Measurements from ENCODE around the gene UROS.

Gene UROS

GRCh38 chr10:125822878-125823662 is at the start of gene UROS, which contains the start of gene BCCIP:
TSS of gene UROS (minus strand) at chr10:125823258. CDS start at chr10:125816499, 6,759 bp downstream.
TSS of gene BCCIP (plus strand) at chr10:125823546. CDS start at chr10:125823558, 12 bp downstream.
- DNase-seq (ENCODE audit: low spot score) = peak; percentile 97

DNA sequence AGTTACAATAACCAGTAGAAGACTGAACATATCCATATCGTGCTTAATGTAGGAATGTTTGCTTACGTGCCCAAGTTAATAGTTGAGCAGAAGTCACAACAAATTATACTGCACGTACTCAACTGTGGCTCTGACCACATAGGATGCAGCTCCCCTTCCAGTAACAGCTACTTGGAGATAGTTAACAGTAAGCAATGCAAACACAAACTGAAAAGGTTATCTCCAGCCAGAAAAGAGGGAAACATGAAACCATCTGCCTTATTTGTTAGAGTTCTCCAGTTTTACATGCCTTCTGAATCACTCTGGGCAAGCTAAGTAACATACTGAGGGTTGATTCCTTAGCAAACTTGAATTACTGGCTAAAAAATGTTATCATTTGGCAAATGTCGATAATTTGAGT is 48.3 kb upstream of the UROS start:
- DNase-seq (ENCODE audit: low spot score) = no peak

- peak; percentile 45 for DNase-seq (ENCODE audit: low spot score)
These were observed 45.4 kb upstream of the UROS start for GRCh38 chr10:125868372-125868975.

- DNase-seq (ENCODE audit: low spot score) = no peak
These were observed 43.5 kb upstream of the UROS start for GRCh38 chr10:125866421-125867029.

DNA sequence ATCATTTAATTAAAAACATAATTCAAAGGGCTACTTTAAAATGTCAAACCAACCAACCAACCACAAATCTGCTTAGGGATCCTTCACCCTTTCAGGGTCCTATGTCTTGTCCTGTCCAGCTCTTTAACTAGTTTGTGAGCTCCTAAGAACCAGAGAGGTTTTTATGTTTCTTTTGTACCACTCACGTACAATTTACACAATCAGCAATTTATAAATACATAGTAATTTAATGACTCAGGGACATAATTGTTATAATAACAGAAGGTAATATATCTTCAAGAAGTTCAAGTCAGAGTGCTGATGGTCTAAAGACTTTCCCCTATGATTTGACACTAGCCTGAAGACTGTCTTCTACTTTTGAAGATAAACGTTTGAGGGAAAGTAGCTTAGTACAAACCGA is 42.1 kb upstream of the UROS start:
- no peak for DNase-seq (ENCODE audit: low spot score)

DNA sequence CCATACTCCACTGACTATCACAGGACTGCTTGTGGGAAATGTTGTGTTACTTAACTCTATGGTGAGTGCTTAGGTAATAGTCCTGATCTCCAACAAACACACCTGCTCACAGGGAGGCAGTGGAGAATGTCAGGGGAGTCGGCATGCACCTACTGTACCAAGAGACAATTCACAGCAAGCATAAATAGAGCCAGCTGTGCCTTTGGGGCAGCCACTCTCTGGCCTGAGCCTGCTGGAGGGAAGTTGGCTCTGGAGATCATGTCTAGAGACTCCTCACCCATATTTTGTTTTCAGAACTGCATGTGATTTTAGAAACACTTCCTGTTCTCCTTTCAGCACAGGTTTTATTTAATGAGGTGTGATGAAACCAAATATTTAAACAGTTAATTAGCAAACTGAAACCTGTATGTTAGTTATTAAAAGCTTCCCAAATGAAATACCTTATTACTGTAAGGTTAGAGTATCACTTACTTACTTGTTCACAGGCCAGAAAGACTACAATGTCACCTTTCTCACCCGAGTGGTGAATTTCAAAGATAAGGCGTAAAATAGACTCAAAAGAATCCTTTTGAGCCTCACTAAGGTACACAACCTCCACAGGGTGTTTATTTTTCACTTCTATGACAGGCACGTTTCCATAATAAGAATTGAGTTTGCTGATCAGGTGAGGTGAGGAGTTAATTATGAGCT is 36.2 kb upstream of the UROS start:
- no peak for DNase-seq (ENCODE audit: low spot score)

DNA sequence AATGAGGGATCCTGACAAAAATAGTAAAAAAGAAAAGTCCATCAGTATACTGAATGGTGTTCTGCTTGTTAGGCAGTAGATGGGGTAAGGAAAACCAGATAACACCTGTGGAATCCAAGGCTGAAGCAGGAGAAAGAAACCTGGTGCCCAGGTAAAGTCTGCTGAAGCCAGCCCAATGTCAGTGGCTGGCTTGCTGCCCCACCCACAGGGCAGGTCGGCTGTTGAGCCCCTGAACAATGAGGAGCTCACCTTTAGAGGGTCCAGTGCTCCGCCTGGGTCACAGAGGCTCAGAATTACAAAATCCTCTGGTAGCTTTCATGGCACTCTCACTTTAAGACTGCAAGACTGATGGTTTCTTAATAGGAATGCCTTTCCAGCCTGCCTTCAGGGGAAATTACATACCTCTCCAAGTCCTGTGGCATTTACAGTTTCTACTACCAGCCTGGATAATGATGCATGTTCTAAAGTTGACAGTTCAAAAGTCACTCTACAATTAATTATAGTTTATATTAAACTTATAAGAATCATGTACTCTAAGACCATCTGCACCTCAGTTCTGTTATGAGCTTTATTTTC is 34.2 kb upstream of the UROS start:
- no peak for DNase-seq (ENCODE audit: low spot score)

GRCh38 chr10:125852487-125852886 is 29.4 kb upstream of the UROS start:
- no peak for DNase-seq (ENCODE audit: low spot score)

GRCh38 chr10:125850766-125851731 is 28.0 kb upstream of the UROS start:
- no peak for DNase-seq (ENCODE audit: low spot score)

DNA sequence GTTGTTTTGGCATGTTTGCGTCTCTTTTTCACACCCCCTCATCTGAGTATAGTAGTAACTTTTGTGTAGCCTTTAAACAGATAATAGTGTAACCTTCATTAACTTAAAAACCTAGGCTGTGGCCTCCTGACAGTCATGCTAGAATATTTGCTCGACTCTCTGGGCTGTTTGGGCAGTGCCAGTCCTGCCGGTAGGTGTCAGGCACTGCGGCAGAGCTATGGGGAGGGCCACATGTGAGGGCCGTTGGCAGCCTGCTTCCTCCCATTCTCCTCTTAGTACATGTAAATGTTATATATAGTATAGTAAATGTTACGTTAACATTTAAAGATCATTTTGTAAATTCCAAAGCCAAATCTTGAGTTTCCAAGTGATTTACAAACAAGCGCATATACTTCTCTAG is 26.4 kb upstream of the UROS start:
- no peak for DNase-seq (ENCODE audit: low spot score)

- no peak for DNase-seq (ENCODE audit: low spot score)
These were observed 25.8 kb upstream of the UROS start for GRCh38 chr10:125848857-125849256.

DNA sequence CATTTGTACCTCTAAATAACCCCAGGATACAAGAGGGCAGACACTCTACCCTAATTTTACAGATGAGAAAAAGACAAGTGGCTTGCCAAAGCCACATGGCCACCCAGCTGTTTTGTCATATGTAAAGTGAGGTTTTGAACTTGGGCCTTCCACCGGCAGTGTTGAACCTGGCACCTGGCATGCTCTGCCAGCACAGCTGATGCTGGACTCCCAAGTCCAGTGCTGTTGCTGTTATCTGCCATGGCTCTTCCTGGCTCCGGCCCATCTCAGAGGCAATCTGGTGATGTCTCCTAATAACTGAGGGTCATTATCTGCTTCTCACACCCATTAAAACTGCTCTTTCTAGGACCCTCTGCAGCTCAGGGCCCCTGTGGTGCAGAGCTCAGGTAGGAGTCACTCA is 25.3 kb upstream of the UROS start:
- DNase-seq (ENCODE audit: low spot score) = no peak

DNA sequence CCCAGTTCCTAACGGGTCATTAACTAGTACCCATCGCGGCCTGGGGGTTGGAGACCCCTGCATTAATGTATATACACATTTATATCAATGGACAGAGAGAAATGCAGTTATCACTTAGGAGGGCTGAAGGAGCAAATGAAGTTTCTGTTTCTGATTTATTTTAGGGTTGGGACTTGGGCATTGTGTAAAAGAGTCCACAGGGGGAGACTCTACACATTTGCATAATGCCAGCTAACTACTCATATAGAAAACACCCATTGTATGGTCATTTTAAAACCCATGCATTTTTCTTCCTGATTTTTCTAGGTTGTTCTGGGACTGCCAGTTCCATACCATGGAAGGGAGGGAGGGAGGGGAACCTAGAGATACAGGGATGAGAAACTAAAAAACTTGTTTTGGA is 23.8 kb upstream of the UROS start:
- DNase-seq (ENCODE audit: low spot score) = no peak

GRCh38 chr10:125845617-125846016 is 22.6 kb upstream of the UROS start:
- DNase-seq (ENCODE audit: low spot score) = no peak

DNA sequence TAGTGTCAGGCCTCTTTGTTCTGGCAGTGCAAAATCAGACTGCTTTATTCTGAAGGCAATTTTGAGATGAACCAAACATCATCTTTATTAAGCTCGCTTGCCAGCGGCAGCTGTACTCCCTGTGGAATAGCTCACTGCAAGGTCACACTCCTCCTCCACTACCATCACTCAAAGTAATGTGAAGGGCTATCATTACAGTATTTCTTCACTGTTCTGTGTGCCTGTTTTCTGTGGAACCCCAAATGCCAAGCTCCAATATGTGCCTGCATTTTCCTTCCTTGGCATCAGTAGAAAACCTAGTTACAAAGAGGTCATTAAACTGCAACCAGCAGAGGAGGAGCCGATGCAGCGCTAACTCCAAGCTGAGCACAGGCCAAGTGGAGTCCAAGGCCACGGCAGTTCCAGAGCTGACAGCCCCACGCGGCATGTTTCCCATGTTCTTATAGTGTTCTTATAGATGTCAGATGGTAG is 21.7 kb upstream of the UROS start:
- DNase-seq (ENCODE audit: low spot score) = no peak

DNA sequence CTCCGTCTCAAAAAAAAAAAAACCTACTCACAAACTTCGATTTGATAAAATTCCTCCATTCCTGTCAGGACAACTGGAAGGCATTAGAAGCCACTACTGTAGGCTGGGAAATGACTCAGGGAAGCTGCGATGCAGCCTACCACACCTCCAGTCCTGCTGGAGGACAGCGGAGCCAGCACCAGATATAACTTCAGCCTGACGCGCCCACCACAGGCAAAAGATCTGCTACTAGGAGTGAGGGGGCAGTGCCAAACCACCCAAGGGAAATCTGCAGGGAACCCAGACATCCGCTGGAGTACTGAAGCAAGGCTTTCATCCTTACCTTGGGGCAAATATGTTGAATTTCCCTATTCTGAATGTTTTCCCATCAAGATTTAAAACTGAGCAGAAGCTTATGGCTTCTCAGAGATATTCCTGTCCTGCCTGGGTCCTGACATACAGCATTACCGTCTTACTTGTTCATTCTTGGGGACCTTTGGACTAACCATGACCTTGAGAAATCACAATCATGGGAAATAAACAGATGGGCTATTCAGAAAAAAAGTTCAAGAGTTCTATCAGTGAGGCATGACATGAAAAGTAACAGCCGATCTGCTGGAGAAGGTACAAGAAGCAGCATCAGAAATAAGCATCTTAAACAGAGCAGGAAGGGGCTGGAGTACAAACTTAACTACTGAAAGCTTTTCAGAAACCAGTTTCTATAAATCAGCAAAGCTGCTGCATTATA is 20.7 kb upstream of the UROS start:
- no peak for DNase-seq (ENCODE audit: low spot score)

DNA sequence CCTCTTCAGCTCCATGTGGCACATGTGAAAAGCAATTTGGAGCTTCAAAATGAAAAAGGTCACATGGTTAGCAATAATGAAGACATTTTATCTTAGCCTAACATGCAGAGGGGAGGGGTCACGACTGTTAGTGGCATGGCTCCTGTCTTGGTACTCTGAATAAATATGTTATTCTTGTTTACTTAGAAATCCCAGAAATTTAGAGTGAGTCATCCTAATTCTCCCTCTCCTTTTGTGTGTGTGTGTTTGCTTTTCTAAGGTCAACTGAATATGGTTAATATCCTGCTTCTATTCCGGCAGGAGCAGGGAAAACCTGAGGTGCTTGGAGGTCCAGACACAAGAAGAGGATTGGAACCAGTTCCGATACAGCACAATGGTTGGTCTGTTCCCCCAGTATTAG is 17.9 kb upstream of the UROS start:
- DNase-seq (ENCODE audit: low spot score) = no peak

GRCh38 chr10:125840406-125840805 is 17.3 kb upstream of the UROS start:
- DNase-seq (ENCODE audit: low spot score) = no peak

GRCh38 chr10:125838802-125839575 is 15.9 kb upstream of the UROS start:
- DNase-seq (ENCODE audit: low spot score) = no peak
